Endothelial cell of hepatic sinusoid (primary cell): ENCODE measurements around the gene FOXRED2.

Experiments
- in situ Hi-C: cut with HindIII; loops from 2 replicates; pipeline ENCODE4 v1.10.0; 2017; ENCODE audit warnings: low sequenced_read_pairs

The FOXRED2 gene

DNA sequence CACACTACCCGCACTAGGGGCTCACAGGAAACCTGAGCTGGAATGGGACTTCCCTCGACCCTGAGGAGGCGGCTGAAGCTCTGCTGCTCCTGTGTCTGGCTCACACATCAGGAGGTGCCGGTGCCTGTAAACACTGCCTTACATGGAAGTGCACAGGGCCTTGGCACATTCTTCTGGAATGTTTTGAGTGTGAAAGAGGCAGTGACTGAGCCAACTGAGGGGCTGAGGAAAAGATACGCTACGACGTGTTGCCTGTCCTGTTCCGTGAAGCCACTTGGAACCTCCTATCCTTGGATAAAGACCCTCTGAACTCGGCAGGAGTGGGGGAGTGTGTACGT, 35.9 kb downstream of the FOXRED2 start:
- in situ Hi-C loops, result no loop called here

DNA sequence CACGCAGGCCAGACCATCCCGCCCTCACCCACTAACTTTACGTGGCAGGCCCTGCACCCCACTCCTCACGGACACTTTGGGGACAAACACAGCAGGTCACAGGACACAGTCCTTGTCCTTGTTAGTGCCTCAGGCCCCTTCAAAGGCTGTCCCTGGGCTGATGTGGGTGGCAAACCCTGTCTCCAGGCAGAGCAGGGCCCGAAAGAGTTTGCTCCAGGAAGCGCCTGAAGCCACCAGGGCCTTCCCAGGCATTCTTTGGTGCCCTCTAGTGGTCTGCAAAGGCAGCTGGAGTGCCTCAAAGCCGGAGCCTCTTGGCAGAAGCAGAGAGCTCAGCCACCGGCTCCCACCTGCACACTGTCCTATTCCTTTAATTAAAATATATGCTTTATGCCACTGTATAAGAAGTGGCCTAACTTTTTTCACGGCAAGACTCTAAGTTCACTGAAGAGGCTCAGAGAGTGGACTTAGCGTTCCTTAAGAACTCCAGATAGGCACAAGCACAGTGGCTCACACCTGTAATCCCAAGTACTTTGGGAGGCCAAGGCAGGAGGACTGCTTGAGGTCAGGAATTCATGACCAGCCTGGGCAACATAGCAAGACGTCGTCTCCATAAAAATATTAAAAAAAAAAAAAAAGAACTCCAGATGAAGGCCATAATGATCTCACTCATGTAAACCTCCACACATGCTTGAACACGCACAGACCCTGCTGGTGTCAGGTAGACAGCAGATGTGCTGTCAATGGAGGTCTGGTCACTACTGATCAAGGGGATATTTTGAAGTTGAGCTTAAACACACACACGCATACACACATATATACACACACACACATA, 36.5 kb downstream of the FOXRED2 start:
- in situ Hi-C loops, result no loop called here

DNA sequence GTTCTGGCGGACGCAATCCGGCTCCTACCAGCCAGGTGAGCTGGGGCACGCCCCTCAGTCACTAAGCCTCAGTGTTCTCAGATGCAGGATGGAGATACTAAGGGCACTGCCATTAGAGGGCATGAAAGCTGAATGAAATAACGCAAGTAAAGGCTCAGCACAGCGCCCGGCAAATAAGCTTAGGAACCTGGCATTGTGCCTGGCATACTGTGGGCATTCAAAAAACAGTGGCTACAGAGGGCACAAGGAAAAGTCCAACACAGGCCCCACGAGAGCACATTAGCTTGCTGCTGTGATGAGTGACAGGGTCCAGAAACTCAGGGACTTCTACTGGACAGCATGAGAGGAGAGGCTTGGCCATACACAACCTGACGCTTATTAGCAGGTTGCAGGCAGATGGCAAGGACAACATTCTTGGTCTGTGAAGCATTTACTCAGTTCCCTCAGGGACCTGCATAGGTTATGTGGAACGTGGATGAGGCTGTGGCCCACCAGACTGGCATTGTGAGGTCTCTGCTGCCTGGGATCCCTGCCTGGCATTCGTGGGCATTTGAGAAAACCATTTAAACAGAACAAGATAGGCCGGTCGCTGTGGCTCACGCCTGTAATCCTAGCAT, 37.6 kb downstream of the FOXRED2 start:
- in situ Hi-C loops, result loop anchor here (5.0 kb wide), 1 partner anchor 127 kb away; no protein-coding TSS in a partner anchor

DNA sequence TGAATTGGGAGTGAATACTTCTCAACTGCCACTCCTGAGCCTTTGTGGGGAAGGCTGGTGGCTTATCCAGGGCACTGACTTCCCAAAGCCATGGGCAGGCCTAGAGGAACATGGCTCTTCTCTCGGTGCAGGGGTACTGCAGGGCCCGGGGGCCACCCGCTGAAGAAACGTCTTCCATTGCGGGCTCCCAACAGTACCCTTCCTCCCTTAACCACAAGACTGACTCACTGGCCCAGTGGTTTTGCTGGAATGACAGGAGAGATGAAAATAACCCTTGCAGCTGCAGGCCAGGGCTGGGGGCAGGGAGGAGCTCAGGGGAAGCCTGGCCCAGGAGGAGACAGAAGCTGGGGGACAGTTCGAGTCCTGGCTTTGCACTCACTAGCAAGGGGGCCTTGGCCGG, 38.9 kb downstream of the FOXRED2 start:
- in situ Hi-C loops, result loop anchor here (5.0 kb wide), 1 partner anchor 126 kb away; no protein-coding TSS in a partner anchor

DNA sequence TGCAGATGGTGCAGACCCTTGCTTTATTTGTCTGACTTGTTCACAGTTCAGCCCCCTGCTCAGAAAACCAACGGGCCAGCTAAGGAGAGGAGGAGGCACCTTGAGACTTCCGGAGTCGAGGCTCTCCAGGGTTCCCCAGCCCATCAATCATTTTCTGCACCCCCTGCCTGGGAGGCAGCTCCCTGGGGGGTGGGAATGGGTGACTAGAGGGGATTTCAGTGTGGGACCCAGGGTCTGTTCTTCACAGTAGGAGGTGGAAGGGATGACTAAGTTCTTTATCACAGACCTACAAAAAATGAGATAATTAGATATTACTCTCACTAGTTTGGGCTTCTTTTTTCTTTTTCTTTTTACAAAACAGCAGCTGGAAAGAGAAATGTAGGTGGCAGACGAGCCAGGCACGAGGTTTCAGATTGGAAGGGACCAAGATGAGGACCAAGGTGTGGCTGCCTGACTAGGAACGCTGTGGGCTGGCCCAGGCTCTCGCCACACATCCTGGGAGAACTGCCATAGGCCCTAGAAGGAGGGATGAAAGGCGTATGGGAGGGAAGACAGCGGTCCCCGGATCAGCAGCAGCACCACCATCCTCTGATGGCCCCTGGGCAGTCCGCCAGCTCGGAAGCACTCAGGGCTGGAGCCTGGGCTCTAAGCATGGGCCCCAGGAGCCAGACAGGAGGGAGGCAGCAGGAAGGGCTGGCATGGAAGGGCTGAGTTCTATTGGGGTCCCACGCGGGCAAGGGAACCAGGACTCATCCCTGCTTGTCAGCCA, 39.6 kb downstream of the FOXRED2 start:
- in situ Hi-C loops, result loop anchor here (5.0 kb wide), 1 partner anchor 125 kb away; no protein-coding TSS in a partner anchor

DNA sequence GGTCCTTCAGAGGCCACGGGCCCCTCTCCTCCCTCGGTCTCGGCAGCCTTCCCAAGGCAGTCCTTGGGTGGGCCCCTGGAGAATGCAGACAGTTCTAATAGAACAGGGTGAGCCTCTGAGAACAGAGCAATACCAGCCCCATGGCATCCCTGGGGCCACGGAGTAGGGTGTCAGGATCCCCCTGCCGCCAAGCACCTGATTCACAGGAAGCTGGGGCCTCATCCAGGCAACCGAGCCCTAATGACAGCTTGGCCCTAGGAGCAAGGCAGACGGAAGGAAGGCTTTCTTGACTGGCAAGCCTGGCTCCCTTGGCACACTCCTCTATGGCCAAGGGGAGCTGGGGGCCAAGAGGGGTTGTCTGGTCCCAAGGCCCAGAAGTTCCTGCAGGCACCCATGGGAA, 40.6 kb downstream of the FOXRED2 start:
- in situ Hi-C loops, result loop anchor here (5.0 kb wide), 1 partner anchor 124 kb away; no protein-coding TSS in a partner anchor

DNA sequence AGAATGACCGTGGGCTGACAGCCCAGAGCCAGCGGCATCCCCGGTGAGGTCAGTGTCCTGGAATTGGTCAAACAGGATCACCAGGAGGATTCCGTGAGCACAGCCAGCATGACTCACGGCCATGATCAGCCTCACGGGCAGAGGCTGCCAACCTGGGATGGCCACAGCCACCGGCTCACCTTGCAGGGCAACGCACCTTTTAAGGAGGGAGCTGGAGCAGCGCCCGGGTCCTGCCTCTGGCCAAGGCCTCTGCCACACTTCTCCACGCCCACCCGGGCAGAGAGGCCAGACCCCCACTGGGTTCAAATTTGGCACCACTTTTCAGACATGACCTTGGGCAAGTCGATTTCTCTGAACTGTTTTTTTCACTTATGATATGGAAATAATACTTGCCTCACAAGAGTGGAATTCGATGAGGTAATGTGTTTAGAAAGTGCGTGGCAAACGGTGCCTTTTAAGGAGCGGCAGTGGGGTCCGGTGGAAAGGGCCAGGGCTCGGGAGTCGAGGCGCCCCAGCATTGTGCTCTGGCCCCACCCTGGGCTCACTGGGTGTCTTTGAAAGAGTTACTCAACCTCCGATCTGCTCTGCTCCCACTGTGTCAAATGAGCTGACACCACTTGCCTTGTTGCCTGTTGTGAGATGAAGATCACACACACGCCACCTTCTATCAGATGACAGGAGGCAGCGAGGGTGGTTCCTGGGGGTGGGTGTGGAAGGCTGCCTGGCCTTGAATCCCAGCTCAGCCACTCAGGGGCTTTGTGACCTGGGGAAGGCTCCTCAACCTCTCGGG, 41.4 kb downstream of the FOXRED2 start:
- in situ Hi-C loops, result loop anchor here (5.0 kb wide), 1 partner anchor 123 kb away; no protein-coding TSS in a partner anchor

DNA sequence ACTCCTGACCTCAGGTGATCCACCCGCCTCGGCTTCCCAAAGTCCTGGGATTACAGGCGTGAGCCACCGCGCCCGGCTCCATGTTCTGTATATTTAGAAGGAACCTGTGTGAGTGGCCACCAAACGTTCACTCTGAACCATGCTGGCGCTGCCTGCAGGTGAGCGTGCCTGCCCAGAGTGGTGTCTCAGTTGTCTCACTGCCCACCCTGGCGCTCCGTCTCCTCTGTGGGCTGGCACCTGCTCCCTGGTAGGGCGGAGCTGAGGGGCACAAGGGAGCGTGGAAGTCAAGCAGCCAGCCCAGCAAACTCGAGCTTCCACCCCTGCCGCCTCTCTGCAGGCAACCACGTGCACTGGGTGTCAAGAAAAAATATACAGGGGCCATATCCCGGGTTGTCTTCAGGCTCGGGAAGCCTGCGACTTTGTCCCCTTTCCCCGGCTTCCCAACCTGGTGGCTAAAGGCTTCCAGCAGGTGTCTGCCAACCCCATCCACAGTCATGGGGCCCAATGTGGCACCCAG, 42.1 kb downstream of the FOXRED2 start:
- in situ Hi-C loops, result loop anchor here (5.0 kb wide), 1 partner anchor 122 kb away; no protein-coding TSS in a partner anchor

DNA sequence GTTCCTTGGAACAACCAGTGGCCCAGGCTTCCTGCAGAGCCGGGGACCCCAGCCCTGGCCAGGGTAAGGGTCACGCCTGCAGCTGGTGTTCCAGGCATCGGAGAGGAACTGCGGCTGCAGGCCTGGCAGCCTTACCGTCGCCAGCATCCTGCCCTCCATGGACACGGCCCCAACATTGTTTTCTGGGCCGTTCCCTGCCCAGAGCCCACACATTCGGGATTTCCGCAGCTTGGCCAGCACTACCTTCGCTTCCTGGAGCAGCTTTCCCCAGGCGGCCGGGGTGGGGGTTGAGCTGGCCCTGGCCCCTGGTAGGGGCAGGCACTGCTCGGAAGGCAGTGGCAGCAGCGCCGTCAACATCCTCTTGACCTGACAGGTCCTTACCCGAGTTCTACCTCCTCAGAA, 43.1 kb downstream of the FOXRED2 start:
- in situ Hi-C loops, result no loop called here

DNA sequence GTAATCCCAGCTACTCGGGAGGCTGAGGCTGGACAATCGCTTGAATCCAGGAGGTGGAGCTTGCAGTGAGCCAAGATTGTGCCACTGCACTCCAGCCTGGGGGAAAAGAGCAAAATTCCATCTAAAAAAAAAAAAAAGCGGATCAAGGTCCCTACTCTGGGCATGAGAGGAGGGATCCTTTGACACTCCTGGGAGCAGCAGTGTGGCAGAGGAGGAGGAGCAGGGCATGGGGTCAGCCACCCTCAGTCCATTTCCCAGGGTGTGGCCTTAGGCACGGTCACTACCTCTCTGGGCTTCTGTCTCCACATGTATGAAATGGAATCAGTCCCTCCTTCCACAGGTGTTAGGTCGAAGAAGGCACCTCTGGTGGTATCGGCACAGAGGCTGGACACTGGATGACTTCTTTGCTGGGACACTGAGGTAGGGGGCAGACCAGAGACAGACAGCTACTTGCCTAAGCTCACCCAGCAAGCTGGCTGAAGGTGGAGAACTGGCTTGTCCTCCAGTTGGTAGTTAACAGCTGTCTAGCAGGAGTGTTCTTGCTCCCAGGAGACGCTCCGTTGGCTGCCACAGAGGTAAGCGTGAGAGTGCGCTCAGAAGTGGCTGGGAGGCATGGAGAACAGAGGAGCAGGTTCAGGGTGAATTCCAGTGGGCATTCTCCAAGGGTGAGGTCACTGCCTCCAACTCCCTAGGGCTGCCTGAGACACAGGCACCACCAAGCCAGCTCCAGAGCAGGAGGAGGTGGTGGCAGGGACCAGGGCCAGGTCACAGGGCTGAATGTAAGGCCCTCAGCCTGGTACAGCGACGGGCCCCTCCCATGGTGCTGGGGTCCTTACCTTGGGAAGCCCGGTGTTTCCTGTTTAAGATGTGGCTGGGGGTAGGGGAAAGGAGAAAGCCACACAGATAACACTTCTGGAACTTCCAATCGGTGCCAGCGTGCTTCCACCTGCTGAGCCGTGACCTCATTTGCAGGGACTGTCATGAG, 44.9 kb downstream of the FOXRED2 start:
- in situ Hi-C loops, result no loop called here

DNA sequence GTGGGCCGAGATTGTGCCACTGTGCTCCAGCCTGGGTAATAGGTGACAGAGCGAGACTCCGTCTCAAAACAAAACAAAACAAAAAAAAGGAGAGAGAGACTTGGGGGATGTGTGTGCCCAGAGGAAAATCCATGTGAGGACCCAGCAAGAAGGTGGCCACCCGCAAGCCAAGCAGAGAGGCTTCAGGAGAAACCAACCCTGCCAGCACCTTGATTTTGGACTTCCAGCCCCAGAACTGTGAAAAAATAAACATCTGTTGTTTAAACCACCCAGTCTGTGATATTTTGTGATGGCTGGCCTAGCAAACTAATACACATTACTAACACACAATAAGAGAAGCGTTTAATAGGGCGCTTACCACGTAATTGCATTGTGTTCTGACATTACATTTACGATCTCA, 46.6 kb downstream of the FOXRED2 start:
- in situ Hi-C loops, result no loop called here

DNA sequence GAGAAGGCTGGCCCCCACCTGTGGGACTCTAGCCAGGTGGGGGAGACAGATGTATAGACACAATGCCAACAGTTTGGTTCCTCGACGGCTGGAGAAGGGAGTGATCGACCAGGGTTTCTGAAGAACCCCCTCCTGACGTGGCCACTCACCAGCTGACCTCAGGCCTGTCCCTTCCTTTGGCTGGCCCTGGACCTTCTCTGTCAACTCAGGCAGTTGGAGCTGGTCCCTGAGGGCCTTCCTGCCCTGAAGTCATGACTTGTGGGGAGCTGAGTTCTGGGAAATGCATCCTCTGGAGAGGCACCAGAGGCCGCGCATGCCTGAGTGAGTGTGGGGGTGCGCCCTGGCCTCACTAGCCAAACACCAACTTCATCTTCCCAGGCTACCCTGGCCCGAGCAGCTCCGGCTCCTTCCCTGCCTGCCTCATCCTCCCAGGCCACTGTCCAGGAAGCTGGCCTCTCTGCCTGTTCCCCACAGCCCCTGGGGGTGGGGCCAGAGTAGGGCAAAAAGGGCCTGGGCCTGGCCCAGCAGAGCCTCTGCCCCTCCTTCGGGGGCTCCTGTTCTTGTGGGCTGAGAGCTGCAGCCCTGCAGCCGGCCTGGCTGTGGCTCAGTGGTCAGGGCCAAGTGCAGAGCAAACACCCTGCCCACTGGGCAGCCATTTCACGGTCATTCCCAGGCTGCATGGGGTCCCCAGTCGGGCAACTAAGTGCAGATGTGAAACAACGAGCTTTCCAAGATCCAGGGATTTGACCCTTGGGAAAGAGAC, 49.0 kb downstream of the FOXRED2 start:
- in situ Hi-C loops, result no loop called here

DNA sequence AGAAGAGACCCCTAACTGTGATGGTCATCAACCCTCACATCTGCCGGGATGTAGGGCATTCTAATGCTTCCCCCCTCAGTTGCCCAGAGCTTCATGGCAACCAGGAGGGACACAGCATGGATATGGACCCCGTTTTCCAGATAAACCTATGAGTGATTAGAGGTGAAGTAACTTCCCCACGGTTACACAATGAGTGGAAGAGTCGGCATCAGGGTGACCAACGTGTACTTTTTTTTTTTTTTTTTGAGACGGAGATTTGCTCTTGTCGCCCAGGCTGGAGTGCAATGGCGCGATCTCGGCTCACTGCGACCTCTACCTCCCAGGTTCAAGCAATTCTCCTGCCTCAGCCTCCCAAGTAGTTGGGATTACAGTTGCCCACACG, 50.4 kb downstream of the FOXRED2 start:
- in situ Hi-C loops, result no loop called here

DNA sequence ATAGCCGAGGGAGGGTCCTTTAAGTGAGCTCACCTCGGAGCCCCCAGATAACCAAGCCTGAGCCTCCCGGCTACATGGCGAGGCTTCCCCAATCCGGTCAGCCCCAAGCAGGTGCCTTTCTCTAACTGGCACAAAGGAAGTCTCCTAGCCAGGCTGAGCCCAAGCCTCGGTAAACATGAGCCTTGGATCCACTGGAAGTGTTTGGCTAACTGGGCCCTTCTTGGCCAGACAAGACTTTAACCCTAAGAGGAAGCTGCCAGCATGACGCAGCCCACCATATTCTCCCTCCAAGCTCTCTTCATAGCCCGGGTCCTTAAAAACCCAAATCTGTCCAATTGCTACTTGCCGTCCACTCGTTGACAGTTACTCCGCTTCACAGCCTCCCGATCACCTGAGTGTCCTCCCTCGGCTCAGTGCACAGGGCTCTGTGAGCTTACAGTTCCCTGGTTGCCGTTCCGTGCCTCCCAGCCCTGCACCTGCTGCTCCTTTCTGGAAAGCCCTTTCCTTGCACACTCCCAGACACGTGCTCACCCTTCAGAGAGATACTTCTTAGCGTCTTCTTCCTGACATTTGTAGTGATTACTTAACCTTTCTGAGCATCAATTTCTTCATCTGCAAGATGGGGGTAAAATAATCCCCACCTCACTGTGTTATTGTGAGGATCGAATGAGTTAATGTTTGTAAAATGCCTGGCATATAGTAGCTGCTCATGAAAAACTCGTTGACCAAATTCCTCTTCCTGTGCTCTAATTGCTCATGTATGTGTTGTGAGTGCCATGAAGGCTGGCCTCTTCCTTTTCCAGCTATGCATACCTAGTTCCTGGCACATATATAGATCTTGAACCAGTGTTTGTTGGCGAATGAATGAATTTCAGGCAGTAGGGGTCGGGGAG, 51.0 kb downstream of the FOXRED2 start:
- in situ Hi-C loops, result no loop called here

DNA sequence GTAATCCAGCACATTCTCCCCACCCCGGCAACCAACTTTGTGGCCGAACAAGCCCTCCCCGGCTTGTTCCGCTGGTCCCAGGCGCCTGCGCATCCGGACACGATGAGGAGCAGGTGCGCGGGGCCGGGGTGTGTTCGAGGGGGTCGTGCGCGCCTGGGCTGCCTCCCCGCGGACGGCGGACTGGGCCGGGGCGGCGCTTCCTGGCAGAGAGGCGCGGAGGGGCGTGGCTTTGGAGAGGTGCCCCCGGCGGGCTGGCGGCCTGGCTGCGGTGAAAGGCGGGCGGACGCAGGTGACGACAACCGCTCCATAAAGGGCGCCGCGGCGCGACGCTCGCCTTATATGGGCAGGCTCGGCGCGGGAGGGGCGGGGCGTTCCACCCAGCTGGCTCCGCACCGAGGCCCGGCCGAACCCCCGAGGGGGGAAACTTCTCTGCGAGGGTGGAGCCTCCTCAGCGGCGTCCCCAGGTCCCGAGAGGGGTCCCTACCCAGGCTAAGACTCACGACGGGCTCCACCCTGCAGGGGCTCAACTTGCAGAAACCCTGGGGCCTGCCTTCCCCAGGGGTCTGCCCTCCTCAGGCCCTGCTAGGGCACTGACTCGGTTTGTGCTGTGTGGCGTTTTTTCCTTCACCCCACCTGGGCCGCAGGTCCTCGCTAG, 51.8 kb downstream of the FOXRED2 start:
- in situ Hi-C loops, result no loop called here

DNA sequence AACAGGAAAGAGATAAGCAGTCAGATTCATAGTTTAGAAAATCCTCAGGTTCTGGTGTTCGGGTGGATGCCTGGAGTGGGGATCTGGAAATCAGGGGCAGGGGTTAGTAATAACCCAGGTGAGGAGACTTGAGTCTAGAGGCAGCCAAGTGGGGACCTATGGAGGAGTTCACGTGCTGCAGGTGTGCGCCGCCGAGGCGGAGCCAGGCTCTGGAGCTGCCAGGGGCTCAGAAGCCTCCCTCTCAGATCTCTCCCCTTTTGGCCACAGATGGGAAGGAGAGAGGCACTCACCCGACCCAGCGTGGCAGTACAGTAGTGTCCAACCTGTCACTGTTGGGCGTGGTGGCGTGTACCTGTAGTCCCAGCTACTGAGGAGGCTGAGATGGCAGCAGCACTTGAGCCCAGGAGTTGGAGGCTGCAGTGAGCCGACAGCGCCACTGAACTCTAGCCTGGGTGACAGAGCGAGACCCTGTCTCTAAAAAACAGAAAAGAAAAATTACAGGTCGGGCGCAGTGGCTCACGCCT, 52.9 kb downstream of the FOXRED2 start:
- in situ Hi-C loops, result no loop called here
